ENCODE results near the gene DYNLRB1.

- TF ChIP-seq POLR2A (IDR thresholded peaks at IDR 0.05) (no peak), CTCF (IDR thresholded peaks at IDR 0.05) (no peak)
Observed at GRCh38 chr20:34561661-34562060, 45.4 kb downstream of the DYNLRB1 start.

Measured in thyroid gland (tissue), 4 donors.